ENCODE data around the gene SP2. TPM values are rescaled to one million over a fixed set of nuclear protein-coding genes. Genes with fewer than 3 reads are reported as not detected.

Gene SP2
- total and polyA plus RNA-seq, 2 donors from 2014 or later = 9.0 to 23.6 TPM

- no peak overlapping the region for H3K4me3 ChIP-seq (ENCODE audit: low read length in 3 of 3)
- H3K27me3 ChIP-seq (ENCODE audit: control insufficient read depth, insufficient read depth, low read length) = no peaks in the 10 kb centered on the region
- TF ChIP-seq CTCF (IDR thresholded peaks at IDR 0.05; ENCODE audit: borderline replicate concordance, extremely low read depth, insufficient read depth) = no peak
- H3K4me1 ChIP-seq (ENCODE audit: control insufficient read depth in 2 of 3, insufficient read depth in 2 of 3, low read depth in 1 of 3, low read length in 3 of 3) = peaks cover 2 to 52% (median 32%) of the 10 kb centered on the region in 3 donors
- peak overlapping the region in 1 of 3 donors; percentile 37 for H3K9ac ChIP-seq (ENCODE audit: low read length in 3 of 3)
- no peaks in the 10 kb centered on the region for H3K9me3 ChIP-seq (ENCODE audit: control insufficient read depth in 2 of 3, insufficient read depth in 1 of 3, low read length in 3 of 3)
- FAIRE-seq = no peak
- peaks cover 2 to 9% (median 6%) of the 10 kb centered on the region in 3 donors for H3K36me3 ChIP-seq (ENCODE audit: control insufficient read depth in 2 of 3, insufficient read depth in 3 of 3, low read length in 3 of 3)
- peak overlapping the region; percentile 84 to 87 for H3K27ac ChIP-seq (ENCODE audit: low read depth in 2 of 2, low read length in 2 of 2)
- intact Hi-C loops (cut with DNase I) = no loop called here
- DNase-seq = no peak
Observed at GRCh38 chr17:47945529-47946508, 49.8 kb downstream of the SP2 start.

- intact Hi-C loops (cut with DNase I) = no loop called here
- DNase-seq = no peak
- Histone ChIP-seq H3K9me3 (ENCODE audit: control insufficient read depth in 2 of 3, insufficient read depth in 1 of 3, low read length in 3 of 3) (no peaks in the 10 kb centered on the region), H3K9ac (ENCODE audit: low read length in 3 of 3) (peak overlapping the region in 1 of 3 donors; percentile 37), H3K27me3 (ENCODE audit: control insufficient read depth, insufficient read depth, low read length) (no peaks in the 10 kb centered on the region), H3K4me3 (ENCODE audit: low read length in 3 of 3) (no peak overlapping the region), H3K4me1 (ENCODE audit: control insufficient read depth in 2 of 3, insufficient read depth in 2 of 3, low read depth in 1 of 3, low read length in 3 of 3) (peaks cover 2 to 54% (median 30%) of the 10 kb centered on the region in 3 donors), H3K27ac (ENCODE audit: low read depth in 2 of 2, low read length in 2 of 2) (peak overlapping the region; percentile 84 to 87), H3K36me3 (ENCODE audit: control insufficient read depth in 2 of 3, insufficient read depth in 3 of 3, low read length in 3 of 3) (peaks cover 2 to 9% (median 6%) of the 10 kb centered on the region in 3 donors)
- no peak for TF ChIP-seq CTCF (IDR thresholded peaks at IDR 0.05; ENCODE audit: borderline replicate concordance, extremely low read depth, insufficient read depth)
- FAIRE-seq = no peak
Observed at GRCh38 chr17:47946516-47946915, 50.5 kb downstream of the SP2 start.

GRCh38 chr17:47946929-47947397 lies 50.9 kb downstream of the SP2 start:
- FAIRE-seq (no peak), DNase-seq (peak in 4 of 5 donors; percentile 67 to 76 (median 70))
- intact Hi-C loops (cut with DNase I) = no loop called here
- H3K4me3 ChIP-seq (ENCODE audit: low read length in 3 of 3) = no peak overlapping the region
- H3K4me1 ChIP-seq (ENCODE audit: control insufficient read depth in 2 of 3, insufficient read depth in 2 of 3, low read depth in 1 of 3, low read length in 3 of 3) = peaks cover 2 to 58% (median 28%) of the 10 kb centered on the region in 3 donors
- peak; percentile 70 for TF ChIP-seq CTCF (IDR thresholded peaks at IDR 0.05; ENCODE audit: borderline replicate concordance, extremely low read depth, insufficient read depth)
- no peaks in the 10 kb centered on the region for H3K9me3 ChIP-seq (ENCODE audit: control insufficient read depth in 2 of 3, insufficient read depth in 1 of 3, low read length in 3 of 3)
- H3K36me3 ChIP-seq (ENCODE audit: control insufficient read depth in 2 of 3, insufficient read depth in 3 of 3, low read length in 3 of 3) = peaks cover 2 to 9% (median 6%) of the 10 kb centered on the region in 3 donors
- peak overlapping the region; percentile 84 to 87 for H3K27ac ChIP-seq (ENCODE audit: low read depth in 2 of 2, low read length in 2 of 2)
- H3K27me3 ChIP-seq (ENCODE audit: control insufficient read depth, insufficient read depth, low read length) = no peaks in the 10 kb centered on the region
- H3K9ac ChIP-seq (ENCODE audit: low read length in 3 of 3) = peak overlapping the region in 1 of 3 donors; percentile 37

Measured in kidney (tissue), 14 donors.